ENCODE measurements around the gene LRFN4. TPM values are rescaled to one million over a fixed set of nuclear protein-coding genes. Genes with fewer than 3 reads are reported as not detected.

LRFN4 gene
- polyA plus RNA-seq, 3 donors: 1.0 to 7.7 (median 1.7) TPM

- no peak overlapping the region for H3K4me2 ChIP-seq (replicated peaks; ENCODE audit: extremely low read depth, low read length, poor library complexity, severe bottlenecking)
- H3K4me3 ChIP-seq (replicated peaks in 1 of 3; ENCODE audit: low read depth in 2 of 3, low read length in 3 of 3): no peak overlapping the region
- DNase-seq: no peak
- no peak overlapping the region for H3K9ac ChIP-seq (ENCODE audit: insufficient read depth, low read length, poor library complexity, severe bottlenecking)
- H3K27me3 ChIP-seq (ENCODE audit: control insufficient read depth in 2 of 2, insufficient read depth in 2 of 2, low read length in 2 of 2): no peaks in the 10 kb centered on the region
- no peak for TF ChIP-seq CTCF (IDR thresholded peaks at IDR 0.05)
- Mint-ChIP-seq H3K36me3 (peaks cover 0 to 18% of the 10 kb centered on the region in 2 donors), H3K27me3 (ENCODE audit: low read depth in 3 of 3) (peaks cover 2 to 8% (median 6%) of the 10 kb centered on the region in 3 donors), H3K4me3 (no peak overlapping the region), H3K4me1 (peaks cover 16% of the 10 kb centered on the region), H3K27ac (no peak overlapping the region), H3K9me3 (peaks cover 0 to 3% (median 0%) of the 10 kb centered on the region in 7 donors)
- H3K9me3 ChIP-seq (replicated peaks in 1 of 2; ENCODE audit: control insufficient read depth in 1 of 2, insufficient read depth in 1 of 2, low read length in 2 of 2): no peaks in the 10 kb centered on the region
- intact Hi-C loops (cut with micrococcal nuclease): no loop called here
- H3K27ac ChIP-seq (ENCODE audit: low read depth in 1 of 2, low read length in 2 of 2): no peak overlapping the region
- H3K4me1 ChIP-seq (ENCODE audit: control insufficient read depth in 1 of 2, insufficient read depth in 2 of 2, low read length in 2 of 2): peaks cover 0 to 3% of the 10 kb centered on the region in 2 donors
- H3K36me3 ChIP-seq (replicated peaks in 1 of 2; ENCODE audit: control insufficient read depth in 1 of 2, insufficient read depth in 2 of 2, low read length in 2 of 2): no peaks in the 10 kb centered on the region
- H4K20me1 ChIP-seq (ENCODE audit: insufficient read depth, low read length): no peaks in the 10 kb centered on the region
- 98% methylated on average over 16 of the region's 18 CpGs for WGBS (ENCODE audit: insufficient coverage)
- H3K79me2 ChIP-seq (ENCODE audit: insufficient read depth, low read length): no peaks in the 10 kb centered on the region
- no peak overlapping the region for H2AFZ ChIP-seq (ENCODE audit: insufficient read depth, low read depth, low read length, poor library complexity, severe bottlenecking)
Observed at GRCh38 chr11:66871521-66871901, 14.6 kb downstream of the LRFN4 start.

- Mint-ChIP-seq H3K36me3 (peaks cover 0 to 16% of the 10 kb centered on the region in 2 donors), H3K4me1 (peaks cover 12% of the 10 kb centered on the region), H3K27me3 (ENCODE audit: low read depth in 3 of 3) (peaks cover 2 to 10% (median 6%) of the 10 kb centered on the region in 3 donors), H3K27ac (peak overlapping the region in 3 of 7 donors; percentile 38 to 75 (median 54)), H3K9me3 (no peaks in the 10 kb centered on the region), H3K4me3 (no peak overlapping the region)
- no peak for TF ChIP-seq CTCF (IDR thresholded peaks at IDR 0.05)
- H3K9me3 ChIP-seq (replicated peaks in 1 of 2; ENCODE audit: control insufficient read depth in 1 of 2, insufficient read depth in 1 of 2, low read length in 2 of 2): no peaks in the 10 kb centered on the region
- no peaks in the 10 kb centered on the region for H3K36me3 ChIP-seq (replicated peaks in 1 of 2; ENCODE audit: control insufficient read depth in 1 of 2, insufficient read depth in 2 of 2, low read length in 2 of 2)
- no peaks in the 10 kb centered on the region for H4K20me1 ChIP-seq (ENCODE audit: insufficient read depth, low read length)
- intact Hi-C loops (cut with micrococcal nuclease): no loop called here
- no peaks in the 10 kb centered on the region for H3K79me2 ChIP-seq (ENCODE audit: insufficient read depth, low read length)
- WGBS (ENCODE audit: insufficient coverage): 82% methylated on average over 2 of the region's 6 CpGs
- DNase-seq: no peak
- no peaks in the 10 kb centered on the region for H3K27me3 ChIP-seq (ENCODE audit: control insufficient read depth in 2 of 2, insufficient read depth in 2 of 2, low read length in 2 of 2)
- H3K9ac ChIP-seq (ENCODE audit: insufficient read depth, low read length, poor library complexity, severe bottlenecking): no peak overlapping the region
- H2AFZ ChIP-seq (ENCODE audit: insufficient read depth, low read depth, low read length, poor library complexity, severe bottlenecking): peak overlapping the region; percentile 17
- H3K4me3 ChIP-seq (replicated peaks in 1 of 3; ENCODE audit: low read depth in 2 of 3, low read length in 3 of 3): no peak overlapping the region
- peaks cover 0 to 3% of the 10 kb centered on the region in 2 donors for H3K4me1 ChIP-seq (ENCODE audit: control insufficient read depth in 1 of 2, insufficient read depth in 2 of 2, low read length in 2 of 2)
- H3K4me2 ChIP-seq (replicated peaks; ENCODE audit: extremely low read depth, low read length, poor library complexity, severe bottlenecking): no peak overlapping the region
- H3K27ac ChIP-seq (ENCODE audit: low read depth in 1 of 2, low read length in 2 of 2): no peak overlapping the region
Observed at GRCh38 chr11:66874232-66874631, 17.4 kb downstream of the LRFN4 start.
